Type B pancreatic cell (in vitro differentiated cells): Measurements from ENCODE around the gene ACTL8. TPM values are rescaled to one million over a fixed set of nuclear protein-coding genes. Genes with fewer than 3 reads are reported as not detected.

Experiments
- DNase-seq: peaks from one replicate; pipeline ENCODE4 v3.0.0; 2021; ENCODE audit warnings: mixed read lengths; ENCODE audit not compliant: unreplicated experiment; ENCODE audit errors: extremely low spot score
- H3K27ac Mint-ChIP-seq: 2 replicates; pipeline ENCODE4 v1.8.0; 2021; ENCODE audit warnings: mild to moderate bottlenecking, mixed read lengths
- H3K27me3 Mint-ChIP-seq: 2 replicates; pipeline ENCODE4 v1.8.0; 2021; ENCODE audit warnings: mixed read lengths
- H3K36me3 Mint-ChIP-seq: 2 replicates; pipeline ENCODE4 v1.8.0; 2021; ENCODE audit warnings: mixed read lengths
- H3K4me1 Mint-ChIP-seq: one replicate; pipeline ENCODE4 v1.8.0; 2021; ENCODE audit warnings: mixed read lengths; ENCODE audit not compliant: unreplicated experiment
- H3K4me3 Mint-ChIP-seq: 2 replicates; pipeline ENCODE4 v1.8.0; 2021; ENCODE audit warnings: mild to moderate bottlenecking, mixed read lengths
- H3K9me3 Mint-ChIP-seq: 2 replicates; pipeline ENCODE4 v1.8.0; 2021; ENCODE audit warnings: mixed read lengths
- CTCF ChIP-seq: fragments of 200-600 bp; sonication (generic); conservative IDR thresholded peaks from 2 replicates; pipeline ENCODE4 v1.5.0; 2021; ENCODE audit warnings: antibody characterized with exemption, mild to moderate bottlenecking
- total RNA-seq: library from RNA; stranded (reverse); gene quantifications from 2 replicates; pipeline ENCODE4 v1.2.1, GENCODE V29; 2021; ENCODE audit warnings: low replicate concordance

ACTL8 gene
- total RNA-seq, 1 donor from 2014 or later, result 0.22 TPM

GRCh38 chr1:17790383-17791054 is 35.4 kb downstream of the ACTL8 start:
- Mint-ChIP-seq H3K9me3 (peaks cover 4% of the 10 kb centered on the region), H3K4me1 (peaks cover 10% of the 10 kb centered on the region), H3K27ac (no peak overlapping the region), H3K4me3 (no peak overlapping the region), H3K27me3 (peaks cover 24% of the 10 kb centered on the region), H3K36me3 (no peaks in the 10 kb centered on the region)
- no peak for TF ChIP-seq CTCF
- no peak for DNase-seq

- Mint-ChIP-seq H3K36me3 (no peaks in the 10 kb centered on the region), H3K4me3 (no peak overlapping the region), H3K4me1 (peaks cover 10% of the 10 kb centered on the region)
Observed at GRCh38 chr1:17791055-17791390, 35.9 kb downstream of the ACTL8 start.

GRCh38 chr1:17791480-17791879 is 36.3 kb downstream of the ACTL8 start:
- no peak for DNase-seq
- peaks cover 6% of the 10 kb centered on the region for H3K4me1 Mint-ChIP-seq
- no peak overlapping the region for H3K27ac Mint-ChIP-seq
- H3K27me3 Mint-ChIP-seq, result peaks cover 28% of the 10 kb centered on the region
- TF ChIP-seq CTCF, result no peak
- no peak overlapping the region for H3K4me3 Mint-ChIP-seq
- no peaks in the 10 kb centered on the region for H3K36me3 Mint-ChIP-seq
- H3K9me3 Mint-ChIP-seq, result peaks cover under 1% of the 10 kb centered on the region

More at GRCh38 chr1:17791055-17791390, 35.9 kb downstream of the ACTL8 start:
- DNase-seq, result no peak
- peaks cover 27% of the 10 kb centered on the region for H3K27me3 Mint-ChIP-seq
- TF ChIP-seq CTCF, result no peak
- H3K27ac Mint-ChIP-seq, result no peak overlapping the region
- H3K9me3 Mint-ChIP-seq, result peaks cover 4% of the 10 kb centered on the region

- Mint-ChIP-seq H3K4me3 (no peak overlapping the region), H3K27ac (no peak overlapping the region), H3K27me3 (peaks cover 30% of the 10 kb centered on the region), H3K36me3 (no peaks in the 10 kb centered on the region), H3K9me3 (no peaks in the 10 kb centered on the region), H3K4me1 (peaks cover 6% of the 10 kb centered on the region)
- TF ChIP-seq CTCF, result no peak
- no peak for DNase-seq
Observed at GRCh38 chr1:17792421-17792820, 37.3 kb downstream of the ACTL8 start.

GRCh38 chr1:17795081-17795809 is 40.1 kb downstream of the ACTL8 start:
- no peak for DNase-seq
- Mint-ChIP-seq H3K4me3 (no peak overlapping the region), H3K9me3 (no peaks in the 10 kb centered on the region), H3K27me3 (peaks cover 58% of the 10 kb centered on the region), H3K4me1 (no peaks in the 10 kb centered on the region), H3K36me3 (no peaks in the 10 kb centered on the region), H3K27ac (no peak overlapping the region)
- TF ChIP-seq CTCF, result no peak
